NOMO-1 (cell line): ENCODE measurements around the gene CPSF6.
"Not testable (repeated sequence)": the region's sequence is repeated elsewhere in the genome, so short reads cannot be mapped to it uniquely, and the experiment has no call there.

Experiments
- DNase-seq, 2 experiments: peaks; one replicate each; lab custom pipeline; 2025; ENCODE audit not compliant: unreplicated experiment in 2 of 2; lab: John Stamatoyannopoulos, UW

The CPSF6 gene, protein sequence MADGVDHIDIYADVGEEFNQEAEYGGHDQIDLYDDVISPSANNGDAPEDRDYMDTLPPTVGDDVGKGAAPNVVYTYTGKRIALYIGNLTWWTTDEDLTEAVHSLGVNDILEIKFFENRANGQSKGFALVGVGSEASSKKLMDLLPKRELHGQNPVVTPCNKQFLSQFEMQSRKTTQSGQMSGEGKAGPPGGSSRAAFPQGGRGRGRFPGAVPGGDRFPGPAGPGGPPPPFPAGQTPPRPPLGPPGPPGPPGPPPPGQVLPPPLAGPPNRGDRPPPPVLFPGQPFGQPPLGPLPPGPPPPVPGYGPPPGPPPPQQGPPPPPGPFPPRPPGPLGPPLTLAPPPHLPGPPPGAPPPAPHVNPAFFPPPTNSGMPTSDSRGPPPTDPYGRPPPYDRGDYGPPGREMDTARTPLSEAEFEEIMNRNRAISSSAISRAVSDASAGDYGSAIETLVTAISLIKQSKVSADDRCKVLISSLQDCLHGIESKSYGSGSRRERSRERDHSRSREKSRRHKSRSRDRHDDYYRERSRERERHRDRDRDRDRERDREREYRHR

DNA sequence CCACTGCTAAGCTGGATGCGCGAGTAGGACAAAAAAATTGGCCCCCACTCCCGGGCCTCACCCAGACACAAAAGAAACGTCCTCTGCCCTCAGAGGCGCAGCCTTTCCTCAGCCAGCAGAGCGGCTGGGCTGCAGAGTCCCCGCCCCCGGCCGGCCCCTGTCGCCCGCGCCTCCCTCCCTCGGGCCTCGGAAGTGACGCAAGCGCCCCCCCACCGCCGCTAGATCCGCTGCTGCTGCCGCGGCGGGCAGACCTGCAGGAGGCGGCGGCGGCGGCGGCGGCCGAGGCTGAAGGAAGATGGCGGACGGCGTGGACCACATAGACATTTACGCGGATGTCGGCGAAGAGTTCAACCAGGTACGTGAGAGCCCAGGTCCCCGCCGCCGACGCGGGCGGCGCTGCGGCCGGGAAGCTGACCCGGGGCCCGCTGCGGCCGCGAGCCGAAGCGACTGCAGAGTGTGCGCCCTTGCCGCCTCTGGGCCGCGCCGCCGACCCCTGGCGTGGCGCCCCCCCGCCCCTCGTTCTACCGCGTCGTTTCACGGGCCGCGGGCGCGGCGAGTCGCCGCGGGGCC lies at the start of gene CPSF6:
TSS of gene CPSF6 (plus strand) at position 218 of the 570 bp plus-strand sequence. CDS start at position 296, 78 bp downstream.
- DNase-seq, result peak; percentile 89 to 97

DNA sequence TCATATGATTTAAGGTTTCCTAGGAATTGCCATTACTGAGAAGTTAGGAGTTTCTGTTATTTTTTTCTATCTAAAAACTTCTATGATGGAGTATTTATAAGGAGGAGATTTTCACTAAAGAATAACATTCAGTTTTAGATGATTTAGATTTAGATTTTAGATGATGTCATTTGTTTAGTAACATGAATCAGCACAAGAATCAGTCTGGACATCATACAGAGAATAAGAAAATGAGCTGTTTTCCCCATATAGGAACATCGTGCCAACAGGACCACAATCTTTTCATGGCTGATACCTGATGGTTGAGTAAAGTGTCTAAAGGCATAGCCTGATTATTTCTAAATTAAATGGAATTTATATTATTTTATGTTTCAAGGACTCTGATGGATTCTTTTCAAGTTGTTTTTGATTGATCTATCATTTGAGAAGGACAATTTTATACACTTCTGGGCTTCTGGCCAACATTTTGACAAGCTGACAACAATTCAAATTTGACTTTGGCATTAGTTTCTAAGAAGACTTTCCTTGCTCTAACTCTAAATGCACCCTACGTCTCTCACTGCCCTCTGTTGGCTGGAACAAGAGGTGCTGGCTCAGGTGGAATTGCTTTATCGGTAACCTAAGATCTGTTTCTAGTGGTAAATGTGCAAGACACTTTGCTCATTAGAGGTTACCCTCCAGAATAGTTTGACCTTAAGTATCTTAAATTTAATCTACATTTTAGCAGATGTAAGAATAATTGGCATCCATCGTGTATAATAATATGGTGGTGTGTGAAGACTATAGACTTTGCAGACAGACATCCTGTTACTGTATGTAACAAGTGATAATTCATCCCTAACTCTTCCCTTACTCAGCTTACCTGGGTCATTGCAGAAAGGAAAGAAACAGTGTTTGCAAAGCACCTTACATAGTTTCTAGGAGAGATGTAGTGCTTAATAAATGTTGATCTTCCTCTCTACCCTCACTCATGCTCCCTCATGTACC lies 42.8 kb upstream of the CPSF6 start:
- DNase-seq, result no peak

- DNase-seq, result not testable (repeated sequence)
Observed at GRCh38 chr12:69199976-69200375, 39.4 kb upstream of the CPSF6 start.

GRCh38 chr12:69204191-69204590 lies 35.2 kb upstream of the CPSF6 start:
- no peak for DNase-seq

DNA sequence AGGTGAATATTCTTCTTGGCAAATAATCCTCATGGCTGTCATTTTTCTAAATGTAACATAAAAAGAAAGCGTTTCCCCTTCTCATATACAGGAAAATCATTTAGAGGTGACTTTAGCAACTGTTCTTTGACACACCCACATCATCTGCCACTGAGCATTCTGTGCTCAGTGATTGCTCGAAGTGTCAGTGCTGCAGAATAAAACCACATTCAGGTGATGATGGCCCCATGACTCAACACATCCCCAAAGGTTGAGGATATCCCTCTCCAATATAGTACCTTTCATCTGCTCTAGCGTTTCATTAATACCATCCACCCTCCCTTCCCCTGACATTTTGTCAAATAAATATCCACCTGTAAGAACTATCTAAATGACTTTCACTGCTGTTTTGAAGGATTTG lies 28.7 kb upstream of the CPSF6 start:
- DNase-seq, result no peak

DNA sequence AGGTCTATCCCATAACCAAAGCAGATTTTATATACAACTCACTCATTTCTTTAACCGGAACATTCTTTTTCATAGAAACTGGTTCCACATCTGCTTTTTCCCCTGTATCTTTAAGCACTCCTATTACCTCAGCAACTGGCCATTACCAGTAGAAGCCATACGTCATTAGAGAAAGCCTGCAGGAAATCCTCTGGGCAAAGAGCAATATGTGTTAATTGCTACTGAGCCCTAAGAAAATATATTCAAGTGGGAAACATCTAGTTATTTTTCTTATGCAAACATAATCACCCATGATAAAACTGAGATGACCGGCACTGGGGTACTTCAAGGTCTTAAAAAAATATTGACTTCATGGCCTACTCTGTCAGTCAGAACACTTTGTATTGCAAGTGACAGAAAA lies 28.2 kb upstream of the CPSF6 start:
- DNase-seq, result no peak

GRCh38 chr12:69214169-69214568 lies 25.2 kb upstream of the CPSF6 start:
- DNase-seq, result no peak

- no peak for DNase-seq
Observed at GRCh38 chr12:69225251-69225910, 14.0 kb upstream of the CPSF6 start.

- no peak for DNase-seq
Observed at GRCh38 chr12:69231479-69231878, 7.9 kb upstream of the CPSF6 start.

- DNase-seq, result no peak
Observed at GRCh38 chr12:69238589-69239351, 599 bp upstream of the CPSF6 start.

GRCh38 chr12:69239922-69240630 lies 707 bp downstream of the CPSF6 start:
- peak in 1 of 2 experiments; percentile 48 for DNase-seq

GRCh38 chr12:69240631-69240995 lies 1.2 kb downstream of the CPSF6 start:
- peak in 1 of 2 experiments; percentile 18 for DNase-seq

- no peak for DNase-seq
Observed at GRCh38 chr12:69241438-69242092, 2.2 kb downstream of the CPSF6 start.

GRCh38 chr12:69243099-69244084 lies 4.0 kb downstream of the CPSF6 start:
- DNase-seq, result peak in 1 of 2 experiments; percentile 69

DNA sequence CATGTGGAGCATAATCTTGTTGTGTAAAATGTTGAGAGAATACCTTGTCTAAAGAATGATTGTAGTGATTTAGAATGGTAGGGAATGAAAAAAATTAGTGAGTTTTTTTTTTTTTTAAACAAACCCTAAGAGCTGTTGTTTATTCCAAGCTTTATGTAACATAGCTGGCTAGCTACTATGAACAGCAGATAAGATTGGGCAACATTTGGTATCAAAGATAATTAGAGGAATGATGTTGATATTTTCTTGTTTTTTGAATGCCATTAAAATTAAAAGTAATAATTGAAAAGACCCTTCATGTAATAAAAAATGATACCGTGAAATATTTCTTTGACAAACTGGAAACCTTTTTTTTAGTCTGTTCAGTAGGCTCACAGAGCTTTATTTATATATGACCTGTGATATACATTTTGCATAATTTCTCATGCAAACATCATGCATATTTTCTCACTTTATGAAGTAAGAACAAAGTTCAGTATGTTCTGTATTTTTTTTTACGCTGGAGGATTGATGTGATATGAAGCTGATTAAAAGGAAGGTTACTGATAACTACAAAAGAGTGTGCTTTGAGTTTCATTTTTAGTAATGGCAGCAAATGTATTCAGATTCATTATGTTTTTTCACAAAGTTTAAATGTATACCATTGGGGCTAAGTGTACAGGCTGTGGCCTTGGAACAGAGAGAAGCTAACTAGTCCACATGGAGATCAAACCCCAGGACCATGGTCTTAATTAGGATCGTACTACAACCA lies 8.1 kb downstream of the CPSF6 start:
- no peak for DNase-seq

DNA sequence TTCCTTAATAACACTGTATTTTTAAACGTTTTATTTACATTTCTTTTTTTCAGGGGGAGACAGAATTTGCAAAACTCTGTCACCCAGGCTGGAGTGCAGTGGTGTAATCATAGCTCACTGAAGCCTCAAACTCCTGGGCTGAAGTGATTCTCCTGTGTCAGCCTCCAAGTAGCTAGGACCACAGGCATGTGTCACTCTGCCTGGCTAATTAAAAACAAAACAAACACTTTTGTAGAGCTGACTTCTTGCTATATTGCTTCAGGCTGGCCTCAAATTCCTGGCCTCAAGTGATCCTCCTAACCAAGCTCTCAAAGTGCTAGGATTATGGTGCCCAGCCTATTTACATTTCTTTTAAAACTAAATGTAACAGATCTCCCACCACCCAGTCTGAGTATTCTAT lies 12.7 kb downstream of the CPSF6 start:
- no peak for DNase-seq

DNA sequence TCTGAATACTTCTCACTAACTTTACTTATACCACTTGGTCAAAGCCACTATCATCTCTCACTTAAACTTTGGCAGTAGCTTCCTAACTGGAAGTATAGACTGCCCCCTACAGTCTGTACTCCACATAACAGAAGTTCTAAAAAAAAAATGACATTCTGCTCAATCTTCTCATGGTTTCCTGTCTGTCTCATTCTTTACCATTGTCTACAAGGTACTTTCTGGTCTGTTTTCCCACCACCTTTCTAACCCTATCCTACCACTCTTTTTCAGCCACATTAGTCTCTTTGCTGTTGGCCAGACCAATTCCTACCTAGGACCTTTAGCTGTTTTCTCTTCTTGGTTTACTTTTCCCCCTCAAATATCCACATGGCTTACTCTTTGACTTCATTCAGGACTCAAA lies 14.7 kb downstream of the CPSF6 start:
- peak; percentile 26 to 62 for DNase-seq
